ENCODE measurements around the gene FBXO46. TPM values are rescaled to one million over a fixed set of nuclear protein-coding genes. Genes with fewer than 3 reads are reported as not detected.
"Not testable (repeated sequence)": the region's sequence is repeated elsewhere in the genome, so short reads cannot be mapped to it uniquely, and the experiment has no call there.

Gene FBXO46
- polyA plus RNA-seq, 1 of the 3 experiments (the other 2 are of a cell fraction) = 5.6 TPM

GRCh38 chr19:45752639-45753038, 21.9 kb upstream of the FBXO46 start:
- no peaks in the 10 kb centered on the region for H3F3A ChIP-seq (replicated peaks; ENCODE audit: insufficient read depth)
- no peak overlapping the region for H3K4me2 ChIP-seq
- no peaks in the 10 kb centered on the region for H4K20me1 ChIP-seq (ENCODE audit: insufficient read depth)
- POLR2A ChIA-PET = interaction anchor here (0.6 kb wide), 1 partner anchor 40 kb away, joined by 3 read pairs; the partner anchor contains the start of gene DMWD
- no peaks in the 10 kb centered on the region for H3K9me2 ChIP-seq
- no peaks in the 10 kb centered on the region for H3K36me3 ChIP-seq (replicated peaks in 1 of 2; ENCODE audit: control insufficient read depth in 1 of 2, insufficient read depth in 2 of 2, low read length in 1 of 2)
- H2AFZ ChIP-seq (ENCODE audit: low read depth) = no peak overlapping the region
- DNase-seq = no peak
- CTCF ChIA-PET = interaction anchor here (0.6 to 2.8 kb wide), 4 partner anchors 12 to 691 kb away, joined by 3 to 9 read pairs (median 4); partner anchors contain the start of gene SIX5
- TF ChIP-seq POLR2AphosphoS5 (IDR thresholded peaks at IDR 0.05; ENCODE audit: low read depth, low read length) (no peak), TEAD4 (IDR thresholded peaks at IDR 0.05; ENCODE audit: borderline replicate concordance, insufficient read depth) (no peak), NFIC (IDR thresholded peaks at IDR 0.05; ENCODE audit: borderline replicate concordance) (no peak), TAF1 (IDR thresholded peaks at IDR 0.05; ENCODE audit: borderline replicate concordance, low read depth, low read length) (no peak), YY1 (IDR thresholded peaks at IDR 0.05; ENCODE audit: low read depth) (no peak), USF2 (IDR thresholded peaks at IDR 0.05; ENCODE audit: borderline replicate concordance, low read depth, low read length) (no peak), REST (IDR thresholded peaks at IDR 0.05; ENCODE audit: low read depth, low read length) (no peak), ZBTB33 (IDR thresholded peaks at IDR 0.05; ENCODE audit: borderline replicate concordance, low read depth) (no peak), FOXJ3 (CRISPR knock-in tag; IDR thresholded peaks at IDR 0.05) (no peak), ELF1 (IDR thresholded peaks at IDR 0.05) (no peak), RXRA (IDR thresholded peaks at IDR 0.05; ENCODE audit: borderline replicate concordance, low read depth) (no peak), NRF1 (IDR thresholded peaks at IDR 0.05; ENCODE audit: low read depth, low read length) (no peak), USF1 (IDR thresholded peaks at IDR 0.05; ENCODE audit: borderline replicate concordance, low read depth) (no peak), GATA2 (CRISPR knock-in tag; IDR thresholded peaks at IDR 0.05) (no peak), FOXM1 (IDR thresholded peaks at IDR 0.05; ENCODE audit: low read depth) (no peak), EP300 (IDR thresholded peaks at IDR 0.05; ENCODE audit: borderline replicate concordance in 1 of 2, low read depth in 1 of 2, low read length in 1 of 2) (no peak), MXI1 (IDR thresholded peaks at IDR 0.05; ENCODE audit: low read depth, low read length) (no peak), EZH2phosphoT487 (IDR thresholded peaks at IDR 0.05; ENCODE audit: borderline replicate concordance, low read depth) (no peak), TCF12 (IDR thresholded peaks at IDR 0.05) (no peak), MAX (IDR thresholded peaks at IDR 0.05; ENCODE audit: low read depth) (no peak)
- H3K4me3 ChIP-seq (ENCODE audit: low read depth in 2 of 2, low read length in 1 of 2) = no peak overlapping the region
- H3K27ac ChIP-seq (ENCODE audit: low read depth in 2 of 2, low read length in 1 of 2) = no peak overlapping the region
- WGBS (ENCODE audit: low lambda C conversion rate) = 87% methylated on average over 12 of the region's 12 CpGs
- no peaks in the 10 kb centered on the region for H3K27me3 ChIP-seq (ENCODE audit: insufficient read depth)
- H3K9me3 ChIP-seq = no peaks in the 10 kb centered on the region
- no peak overlapping the region for H3K9ac ChIP-seq
- H3K79me2 ChIP-seq (ENCODE audit: insufficient read depth) = no peaks in the 10 kb centered on the region
- no peaks in the 10 kb centered on the region for H3K4me1 ChIP-seq (ENCODE audit: control insufficient read depth in 1 of 2, insufficient read depth in 2 of 2, low read depth in 1 of 2, low read length in 1 of 2)

- H3K27ac ChIP-seq (ENCODE audit: low read depth in 2 of 2, low read length in 1 of 2); DNase-seq; H3K4me3 ChIP-seq (ENCODE audit: low read depth in 2 of 2, low read length in 1 of 2); H3K36me3 ChIP-seq (replicated peaks in 1 of 2; ENCODE audit: control insufficient read depth in 1 of 2, insufficient read depth in 2 of 2, low read length in 1 of 2); H3K9ac ChIP-seq; H3K9me3 ChIP-seq; H3K4me2 ChIP-seq; H3K27me3 ChIP-seq (ENCODE audit: insufficient read depth); CTCF ChIA-PET; H3F3A ChIP-seq (replicated peaks; ENCODE audit: insufficient read depth); H4K20me1 ChIP-seq (ENCODE audit: insufficient read depth); H3K79me2 ChIP-seq (ENCODE audit: insufficient read depth); H2AFZ ChIP-seq (ENCODE audit: low read depth); H3K9me2 ChIP-seq; H3K4me1 ChIP-seq (ENCODE audit: control insufficient read depth in 1 of 2, insufficient read depth in 2 of 2, low read depth in 1 of 2, low read length in 1 of 2): not testable (repeated sequence)
- POLR2A ChIA-PET = interaction anchor here (0.6 to 1.2 kb wide), 2 partner anchors 18 to 19 kb away, joined by 3 to 4 read pairs; partner anchors contain the start of gene SIX5
- 89% methylated on average over 10 of the region's 10 CpGs for WGBS (ENCODE audit: low lambda C conversion rate)
Observed at GRCh38 chr19:45751483-45751882, 20.8 kb upstream of the FBXO46 start.
